Right ventricle myocardium superior (tissue), 1 donor: Measurements from ENCODE around the gene STRN4. TPM values are rescaled to one million over a fixed set of nuclear protein-coding genes. Genes with fewer than 3 reads are reported as not detected.

Source experiments
- ATAC-seq: fragments of 200-7000 bp; cut with Tn5 transposase; one replicate; pipeline ENCODE4 v1.9.1; 2020; ENCODE audit warnings: mild to moderate bottlenecking; ENCODE audit not compliant: poor library complexity
- DNase-seq: peaks from one replicate; pipeline ENCODE4 v3.0.0-alpha.2; 2020
- intact Hi-C: fragments of 100-400 bp; cut with DNase I; formaldehyde crosslinking; loops from one replicate; pipeline ENCODE4 v1.11.2; 2022
- microRNA-seq: library from miRNA; unstranded; fragments of <30 nt; microRNA quantifications from one replicate; pipeline ENCODE4 v1.2.0, GENCODE V29; 2020
- total RNA-seq: library from RNA; stranded (reverse); fragmentation: NEBNext Ultra II Directional; extraction: Animal tissue kit (Norgen Biotek cat#: 25700); gene quantifications from one replicate; pipeline ENCODE4 v1.2.1, GENCODE V29; 2021
- donor health status: DM: no; HTN: yes; CAD: no; lungs with severe emphysema.

STRN4 gene
- total RNA-seq, 1 donor from 2014 or later = 38.4 TPM

- peak; percentile 93 for DNase-seq
- peak; percentile 97 for ATAC-seq
- intact Hi-C loops = no loop called here
These were observed 48.9 kb downstream of the STRN4 start for GRCh38 chr19:46697204-46697960.

- intact Hi-C loops = no loop called here
- DNase-seq = no peak
- ATAC-seq = no peak
These were observed 49.4 kb downstream of the STRN4 start for GRCh38 chr19:46696866-46697203.

- intact Hi-C loops = no loop called here
- ATAC-seq (no peak), DNase-seq (no peak)
These were observed 50.2 kb downstream of the STRN4 start for GRCh38 chr19:46696052-46696451.

- DNase-seq (no peak), ATAC-seq (no peak)
- intact Hi-C loops = no loop called here
These were observed 52.5 kb downstream of the STRN4 start for GRCh38 chr19:46693760-46694159.

GRCh38 chr19:46692918-46693722, 53.1 kb downstream of the STRN4 start:
- DNase-seq (no peak), ATAC-seq (no peak)
- intact Hi-C loops = no loop called here

- intact Hi-C loops = no loop called here
- ATAC-seq (no peak), DNase-seq (no peak)
These were observed 54.3 kb downstream of the STRN4 start for GRCh38 chr19:46691948-46692347.

DNA sequence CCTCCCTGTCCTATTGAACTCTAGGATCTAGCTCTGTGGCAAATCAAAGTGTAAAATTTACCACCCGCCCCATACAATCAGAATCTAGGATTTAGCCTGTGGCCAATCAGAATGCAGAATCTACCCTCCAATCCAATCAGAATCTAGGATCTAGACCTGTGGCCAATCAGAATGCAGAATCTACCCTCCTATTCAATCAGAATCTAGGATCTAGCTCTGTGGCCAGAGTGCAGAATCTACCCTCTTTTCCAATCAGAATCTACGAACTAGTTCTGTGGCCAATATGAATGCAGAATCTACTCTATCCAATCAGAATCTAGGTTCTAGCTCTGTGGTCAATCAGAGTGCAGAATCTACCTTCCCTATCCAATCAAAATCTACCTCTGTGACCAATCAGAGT, 55.1 kb downstream of the STRN4 start:
- intact Hi-C loops = no loop called here

DNA sequence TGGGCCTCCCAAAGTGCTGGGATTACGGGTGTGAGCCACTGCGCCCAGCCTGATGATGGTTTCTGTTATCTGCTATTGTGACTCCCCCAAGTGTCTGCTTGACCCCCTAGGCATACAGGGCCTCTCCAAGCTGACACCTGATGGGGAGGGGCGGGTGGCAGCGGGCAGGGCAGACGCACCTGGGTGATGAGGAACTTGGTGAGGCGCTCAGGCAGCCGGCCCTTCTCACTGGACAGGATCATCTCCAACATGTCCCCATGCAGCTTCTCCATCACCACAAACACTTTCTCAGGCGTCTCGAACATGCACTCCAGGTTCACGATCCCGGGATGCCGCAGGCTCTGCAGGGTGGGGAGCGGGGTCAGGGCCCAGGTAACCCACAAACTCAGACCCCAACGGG, 56.9 kb downstream of the STRN4 start:
- intact Hi-C loops = no loop called here
- DNase-seq (no peak), ATAC-seq (no peak)

More for the DNA sequence above, 55.1 kb downstream of the STRN4 start:
- no peak for ATAC-seq
- no peak for DNase-seq

DNA sequence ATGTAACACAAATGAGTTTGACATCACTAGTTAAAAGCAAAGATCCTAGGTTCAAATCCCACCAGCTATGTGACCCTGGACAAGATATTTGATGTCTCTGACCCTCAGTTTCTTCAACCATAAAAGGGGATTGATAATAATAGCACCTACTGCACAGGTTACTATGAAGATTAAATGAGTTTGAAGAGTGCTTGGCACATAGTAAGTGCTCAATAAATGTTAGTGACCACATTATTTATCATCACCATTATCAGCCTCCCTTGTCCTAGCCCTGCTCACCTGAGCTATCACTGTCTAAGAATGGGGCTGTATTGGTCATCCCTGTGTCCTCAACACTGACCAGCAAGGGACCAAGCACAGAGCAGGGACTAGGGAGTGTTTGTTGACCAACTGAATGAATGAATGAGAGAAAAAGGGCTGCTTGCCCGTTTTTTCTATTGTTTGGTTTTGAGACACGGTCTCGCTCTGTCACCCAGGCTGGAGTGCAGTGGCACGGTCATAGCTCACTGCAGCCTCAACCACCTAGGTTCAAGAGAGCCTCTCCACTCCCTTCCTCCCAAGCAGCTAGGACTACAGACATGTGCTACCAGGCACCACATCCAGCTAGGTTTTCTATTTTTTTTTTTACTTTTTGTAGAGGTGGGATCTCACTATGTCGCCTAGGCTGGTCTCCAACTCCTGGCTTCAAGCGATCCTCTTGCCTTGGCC, 58.7 kb downstream of the STRN4 start:
- intact Hi-C loops = no loop called here
- ATAC-seq (no peak), DNase-seq (no peak)

DNA sequence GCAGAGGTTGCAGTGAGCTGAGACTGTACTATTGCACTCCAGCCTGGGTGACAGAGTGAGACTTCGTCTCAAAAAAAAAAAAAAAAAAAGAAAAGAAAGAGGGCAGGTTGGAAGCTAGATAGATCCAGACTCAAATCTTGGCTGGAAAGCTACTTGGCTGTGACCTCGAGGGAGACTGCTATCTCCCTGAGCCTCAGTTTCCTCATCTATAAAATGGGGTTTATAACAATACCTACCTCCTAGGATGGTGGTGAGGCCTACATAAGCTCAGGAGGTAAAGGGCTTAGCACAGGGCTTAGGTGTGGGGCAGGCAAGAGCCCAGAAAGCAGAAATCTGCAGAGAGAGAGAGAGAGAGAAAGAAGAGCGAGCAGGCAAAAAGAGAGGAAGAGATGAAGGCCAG, 61.1 kb downstream of the STRN4 start:
- DNase-seq (no peak), ATAC-seq (no peak)
- intact Hi-C loops = no loop called here

- DNase-seq (no peak), ATAC-seq (no peak)
- intact Hi-C loops = no loop called here
These were observed 68.0 kb downstream of the STRN4 start for GRCh38 chr19:46678110-46678732.

DNA sequence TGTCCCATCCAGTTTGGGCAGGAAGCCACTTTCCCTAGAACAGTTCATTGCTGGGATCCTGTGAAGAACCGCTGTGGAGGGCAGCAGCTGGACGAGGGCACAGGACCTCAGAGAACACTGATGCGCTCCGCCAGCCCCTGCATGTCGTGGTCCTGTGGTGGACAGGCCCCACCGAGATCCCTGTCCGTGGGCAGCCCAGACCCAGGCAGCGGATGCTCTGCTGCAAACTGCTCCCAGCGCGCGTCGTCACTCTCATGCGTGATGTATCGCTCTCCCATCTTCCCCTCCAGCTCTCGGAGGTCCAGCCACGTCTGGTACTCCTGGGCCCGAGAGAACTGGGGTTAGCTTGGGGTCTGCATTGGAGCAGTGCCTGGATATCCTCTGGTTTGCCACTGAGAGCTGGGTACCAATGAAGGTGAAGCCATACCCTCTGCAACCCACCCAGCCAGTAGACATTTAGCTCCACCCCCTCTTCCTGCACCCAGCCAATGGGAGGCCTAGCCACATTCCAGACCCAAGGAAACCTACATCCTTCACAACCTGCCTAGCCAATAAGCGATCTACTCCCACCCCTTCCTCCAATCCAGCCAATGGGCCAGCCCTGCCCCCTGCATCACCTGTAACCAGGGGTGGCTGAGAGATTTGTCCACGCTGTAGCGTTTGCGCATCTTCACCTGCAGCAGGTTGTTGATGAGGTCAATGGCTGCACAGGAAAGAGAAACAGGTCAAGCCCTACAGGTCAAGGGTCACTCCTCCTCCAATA, 71.7 kb downstream of the STRN4 start:
- ATAC-seq = no peak
- no peak for DNase-seq
- intact Hi-C loops = no loop called here

- DNase-seq (no peak), ATAC-seq (no peak)
- intact Hi-C loops = no loop called here
These were observed 75.4 kb downstream of the STRN4 start for GRCh38 chr19:46670813-46671212.

Small RNAs within 50 kb of the gene (microRNA-seq; reads per million reads assigned to microRNA genes)
- gene MIR320E = 3.6 reads per million, percentile 5 among the genes with 10 or more reads in this experiment

Other genes starting within 250 kb of the STRN4 start
- gene CALM3, start 145.1 kb downstream of the STRN4 start, total RNA-seq = 326 TPM
- 2.6 TPM for gene PTGIR, start 121.4 kb downstream of the STRN4 start, total RNA-seq
- gene GNG8, start 110.2 kb downstream of the STRN4 start, total RNA-seq = not detected
- 15.2 TPM for gene DACT3, start 85.3 kb downstream of the STRN4 start, total RNA-seq
- 10.1 TPM for gene PRKD2, start 29.3 kb downstream of the STRN4 start, total RNA-seq
- 13.9 TPM for gene FKRP, start 393 bp downstream of the STRN4 start, total RNA-seq
- 7.0 TPM for gene SLC1A5, start 42.1 kb upstream of the STRN4 start, total RNA-seq
- gene AP2S1, start 104.4 kb upstream of the STRN4 start, total RNA-seq = 78.0 TPM
- 62.6 TPM for gene ARHGAP35, start 114.5 kb upstream of the STRN4 start, total RNA-seq